Lower leg skin (tissue), 4 donors: ENCODE data around the gene KAZN. TPM values are rescaled to one million over a fixed set of nuclear protein-coding genes. Genes with fewer than 3 reads are reported as not detected.

Experiments
- DNase-seq, 2 donors: peaks; one replicate each; pipeline ENCODE4 v3.0.0-alpha.2; 2019; ENCODE audit warnings: low spot score in 2 of 2
- H3K4me3 ChIP-seq: fragments of 200-600 bp; sonication (generic); 2 replicates; pipeline ENCODE4 v1.5.1; 2017; ENCODE audit warnings: mild to moderate bottlenecking, low read depth; ENCODE audit not compliant: poor library complexity, severe bottlenecking
- POLR2A ChIP-seq, 2 donors: fragments of 450-650 bp; IDR thresholded peaks; one replicate each; pipeline ENCODE4 v1.6.1; 2016 to 2017; ENCODE audit warnings: antibody characterized with exemption in 2 of 2, mild to moderate bottlenecking in 1 of 2, moderate library complexity in 1 of 2
- WGBS, 2 donors: methylation state at CpG; one replicate each; pipeline ENCODE4 v1.1.5; 2018; 5-methylcytosine and 5-hydroxymethylcytosine counted together
- intact Hi-C: fragments of 100-400 bp; cut with DNase I; formaldehyde crosslinking; loops from one replicate; pipeline ENCODE4 v1.15.0; 2023; ENCODE audit warnings: low total_unique reads
- total RNA-seq, 4 donors: library from RNA; depleted of rRNA; stranded (reverse); fragments of >200 nt; gene quantifications; one replicate each; pipeline ENCODE4 v1.1.0, GENCODE V29; 2016
- TF ChIP-seq, protein P1 (sequence below), 3 donors: fragments of 450-650 bp; IDR thresholded peaks; one replicate each; pipeline ENCODE4 v1.5.1; 2016; ENCODE audit warnings: antibody characterized with exemption in 3 of 3, mild to moderate bottlenecking in 3 of 3, moderate library complexity in 2 of 3

Gene KAZN
- total RNA-seq, 4 donors from 2014 or later, result 21.4 to 36.0 (median 28.4) TPM

DNA sequence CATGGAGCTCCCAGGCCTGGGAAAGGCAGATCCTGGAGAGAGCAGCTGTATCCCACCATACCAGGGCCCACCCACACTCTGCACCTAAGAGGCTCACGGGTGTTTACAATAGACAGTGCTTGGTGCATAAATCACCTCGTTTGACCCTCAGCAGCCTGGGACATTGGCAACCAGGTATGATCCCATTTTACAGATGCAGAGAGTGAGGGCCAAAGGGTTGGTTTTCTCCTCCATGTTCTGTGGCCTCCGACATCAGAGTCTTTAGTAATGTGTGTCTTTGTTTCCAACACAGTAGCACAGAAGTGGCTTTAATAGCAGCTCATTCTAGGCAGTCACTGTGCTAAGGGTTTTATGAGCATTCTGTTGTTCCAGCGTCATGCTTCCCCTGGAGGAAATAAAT is 176.5 kb downstream of the KAZN start:
- TF ChIP-seq, protein P1, sequence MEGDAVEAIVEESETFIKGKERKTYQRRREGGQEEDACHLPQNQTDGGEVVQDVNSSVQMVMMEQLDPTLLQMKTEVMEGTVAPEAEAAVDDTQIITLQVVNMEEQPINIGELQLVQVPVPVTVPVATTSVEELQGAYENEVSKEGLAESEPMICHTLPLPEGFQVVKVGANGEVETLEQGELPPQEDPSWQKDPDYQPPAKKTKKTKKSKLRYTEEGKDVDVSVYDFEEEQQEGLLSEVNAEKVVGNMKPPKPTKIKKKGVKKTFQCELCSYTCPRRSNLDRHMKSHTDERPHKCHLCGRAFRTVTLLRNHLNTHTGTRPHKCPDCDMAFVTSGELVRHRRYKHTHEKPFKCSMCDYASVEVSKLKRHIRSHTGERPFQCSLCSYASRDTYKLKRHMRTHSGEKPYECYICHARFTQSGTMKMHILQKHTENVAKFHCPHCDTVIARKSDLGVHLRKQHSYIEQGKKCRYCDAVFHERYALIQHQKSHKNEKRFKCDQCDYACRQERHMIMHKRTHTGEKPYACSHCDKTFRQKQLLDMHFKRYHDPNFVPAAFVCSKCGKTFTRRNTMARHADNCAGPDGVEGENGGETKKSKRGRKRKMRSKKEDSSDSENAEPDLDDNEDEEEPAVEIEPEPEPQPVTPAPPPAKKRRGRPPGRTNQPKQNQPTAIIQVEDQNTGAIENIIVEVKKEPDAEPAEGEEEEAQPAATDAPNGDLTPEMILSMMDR (IDR thresholded peaks at IDR 0.05), result no peak
- TF ChIP-seq POLR2A (IDR thresholded peaks at IDR 0.05), result no peak
- no peak overlapping the region for H3K4me3 ChIP-seq
- 76 to 94% methylated on average over 4 of the region's 4 CpGs for WGBS, 2 donors
- intact Hi-C loops, result no loop called here
- DNase-seq, result no peak

DNA sequence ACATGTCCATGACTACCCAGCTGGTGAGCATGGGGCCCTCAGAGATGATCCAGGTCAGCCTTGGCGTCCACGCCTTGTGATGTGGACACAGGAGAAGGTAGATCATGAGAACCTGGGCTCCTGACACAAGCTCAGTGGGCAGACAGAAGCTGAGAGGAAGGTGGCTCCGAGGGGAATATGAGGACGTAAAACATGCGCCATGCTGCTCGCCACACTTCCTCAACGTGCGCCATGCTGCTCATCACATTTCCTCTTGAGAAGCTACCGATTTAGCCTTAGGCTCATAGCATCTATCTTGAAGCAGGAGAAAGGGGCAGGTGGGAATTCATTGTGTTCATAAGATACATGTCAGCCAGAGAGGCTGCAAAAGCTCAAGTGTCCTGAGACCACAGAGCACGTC is 176.9 kb downstream of the KAZN start:
- WGBS, 2 donors, result 94 to 95% methylated on average over 10 of the region's 10 CpGs
- no peak overlapping the region for H3K4me3 ChIP-seq
- TF ChIP-seq, protein P1 (IDR thresholded peaks at IDR 0.05), result no peak
- TF ChIP-seq POLR2A (IDR thresholded peaks at IDR 0.05), result no peak
- no peak for DNase-seq
- intact Hi-C loops, result no loop called here

DNA sequence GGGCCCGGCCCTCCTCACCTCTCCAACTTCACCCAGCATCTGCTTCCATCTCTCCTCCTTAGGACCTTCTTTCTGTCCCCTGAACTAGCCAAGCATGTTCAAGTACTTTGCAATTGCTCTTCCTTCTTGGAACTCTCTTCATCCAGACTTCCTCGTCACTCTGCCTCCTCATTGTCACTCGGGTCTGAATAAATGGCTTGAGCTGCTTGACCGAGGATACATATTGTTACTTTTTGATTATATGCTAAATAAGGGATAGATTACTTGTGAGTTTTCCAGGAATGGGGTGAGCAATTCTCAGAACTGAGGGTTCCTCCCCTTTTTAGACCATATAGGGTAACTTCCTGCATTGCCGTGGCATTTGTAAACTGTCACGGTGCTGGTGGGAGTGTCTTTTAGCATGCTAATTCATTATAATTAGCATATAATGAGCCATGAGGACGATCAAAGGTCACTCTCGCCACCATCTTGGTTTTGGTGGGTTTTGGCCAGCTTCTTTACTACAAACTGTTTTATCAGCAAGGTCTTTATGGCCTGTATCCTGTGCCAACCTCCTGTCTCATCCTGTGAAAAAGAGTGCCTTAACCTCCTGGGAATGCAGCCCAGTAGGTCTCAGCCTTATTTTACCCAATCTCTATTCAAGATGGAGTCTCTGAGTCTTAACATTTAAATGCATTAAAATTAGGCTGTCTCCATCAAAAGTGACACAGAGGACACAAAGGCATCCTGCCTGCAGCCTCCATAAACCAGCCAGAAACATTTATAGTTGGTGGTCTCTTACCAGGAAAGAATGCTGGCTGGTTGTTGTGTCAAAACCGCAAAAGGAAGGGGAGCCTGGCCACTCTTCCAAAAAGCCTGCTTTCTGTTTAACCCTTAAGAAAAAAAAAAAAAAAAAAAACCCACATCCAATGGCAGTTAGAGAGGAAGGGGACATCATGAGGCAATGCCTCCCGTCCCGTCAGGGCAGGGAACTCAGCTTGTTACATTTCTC is 179.3 kb downstream of the KAZN start:
- no peak overlapping the region for H3K4me3 ChIP-seq
- intact Hi-C loops, result no loop called here
- TF ChIP-seq, protein P1 (IDR thresholded peaks at IDR 0.05), result no peak
- TF ChIP-seq POLR2A (IDR thresholded peaks at IDR 0.05), result no peak
- no peak for DNase-seq
- WGBS, 2 donors, result 71 to 76% methylated on average over 11 of the region's 11 CpGs

DNA sequence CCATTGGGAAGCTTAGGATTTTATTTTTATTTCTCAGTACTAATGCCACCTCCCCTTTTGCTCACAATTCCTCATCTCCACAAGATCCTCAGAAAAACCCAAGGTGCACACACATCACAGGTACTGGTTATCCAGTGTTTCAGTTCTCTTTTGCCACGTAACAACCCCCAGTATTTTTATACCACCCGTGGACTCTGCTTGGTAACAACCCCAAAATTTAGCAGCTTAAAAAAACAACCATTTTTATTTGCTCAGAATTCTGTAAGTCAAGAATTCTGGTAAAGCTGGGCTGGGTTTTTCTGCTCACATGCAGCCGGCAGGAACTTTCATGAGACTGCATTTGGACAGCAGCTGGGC is 180.0 kb downstream of the KAZN start:
- intact Hi-C loops, result no loop called here
- WGBS, 2 donors, result 58 to 83% methylated on average over 3 of the region's 3 CpGs
- no peak for DNase-seq
- no peak overlapping the region for H3K4me3 ChIP-seq
- TF ChIP-seq, protein P1 (IDR thresholded peaks at IDR 0.05), result no peak
- TF ChIP-seq POLR2A (IDR thresholded peaks at IDR 0.05), result no peak

DNA sequence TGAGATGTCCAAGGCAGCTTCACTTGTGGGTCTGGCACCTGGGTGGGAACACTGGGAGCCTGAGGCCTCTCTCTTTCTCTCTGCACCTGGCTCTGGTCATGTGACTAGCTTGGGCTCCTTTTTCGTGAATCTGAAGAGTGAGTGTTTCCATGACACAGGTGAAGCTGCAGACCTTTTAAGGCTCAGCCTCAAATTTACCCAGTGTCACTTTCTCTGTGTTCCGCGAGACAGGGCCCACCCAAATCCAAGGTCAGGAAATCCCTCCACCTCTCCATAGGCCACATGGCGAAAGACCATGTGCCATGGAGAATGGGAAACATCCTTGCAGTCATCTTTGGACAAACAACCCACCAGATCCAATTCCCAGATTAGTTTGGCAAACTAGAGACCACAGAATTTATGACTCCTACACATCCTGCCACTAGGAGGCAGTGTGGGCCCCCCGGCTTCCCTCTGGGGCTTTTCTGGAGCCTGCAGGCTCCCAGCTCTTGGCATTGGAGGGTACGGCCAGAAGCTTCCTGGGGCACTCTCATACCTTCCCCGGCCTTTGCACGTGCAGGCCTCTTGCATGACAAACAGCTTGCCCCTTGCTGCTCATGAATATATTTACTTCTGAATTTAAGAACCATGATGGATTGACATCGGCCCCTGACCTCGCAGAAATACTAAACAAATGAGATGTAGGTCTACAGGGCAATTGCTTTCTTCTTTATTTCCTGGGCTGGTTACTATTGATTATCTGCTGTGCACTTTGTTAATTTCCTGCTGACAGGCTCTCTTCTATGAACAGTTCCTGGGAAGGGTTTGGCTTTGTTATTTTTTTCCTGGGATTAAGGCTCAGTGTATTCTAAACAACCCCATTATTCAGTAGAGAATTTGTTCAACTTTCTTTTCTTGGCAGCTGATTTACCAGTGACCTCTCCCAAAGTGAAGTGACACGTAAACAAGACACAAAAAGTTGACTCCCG is 180.7 kb downstream of the KAZN start:
- DNase-seq, result no peak
- TF ChIP-seq, protein P1 (IDR thresholded peaks at IDR 0.05), result no peak
- no peak for TF ChIP-seq POLR2A (IDR thresholded peaks at IDR 0.05)
- intact Hi-C loops, result no loop called here
- no peak overlapping the region for H3K4me3 ChIP-seq
- WGBS, 2 donors, result 79 to 83% methylated on average over 12 of the region's 12 CpGs
